Stomach (tissue), 9 donors: ENCODE results near the gene TRMO. TPM values are rescaled to one million over a fixed set of nuclear protein-coding genes. Genes with fewer than 3 reads are reported as not detected.
A peak's percentile ranks its signal among the peaks of the same experiment; 100 is the strongest.

Experiments
- DNase-seq, 2 donors: peaks; one replicate each; pipeline versions ENCODE4 v3.0.0 to v3.0.0-alpha.2; 2013 to 2019
- H3K27ac ChIP-seq, 5 donors: fragments of 200-600 bp in 4 of 5; sonication (generic) in 4 of 5; one replicate each; pipeline ENCODE4 v1.5.1; 2013 to 2019; ENCODE audit warnings: mild to moderate bottlenecking in 1 of 5, moderate library complexity in 1 of 5
- H3K27me3 ChIP-seq, 3 donors: fragments of 200-600 bp; sonication (generic); one replicate each; pipeline ENCODE4 v1.5.1; 2017 to 2019; ENCODE audit warnings: mixed run types in 1 of 3
- H3K36me3 ChIP-seq, 4 donors: fragments of 200-600 bp; sonication (generic); 1 replicate in 3 of 4; 2 replicates in 1 of 4; pipeline ENCODE4 v1.5.1; 2016 to 2019
- H3K4me1 ChIP-seq, 4 donors: fragments of 200-600 bp; sonication (generic); one replicate each; pipeline ENCODE4 v1.5.1; 2016 to 2019
- H3K4me3 ChIP-seq, 4 donors: fragments of 200-600 bp; sonication (generic) in 3 of 4; one replicate each; pipeline ENCODE4 v1.5.1; 2016 to 2019; ENCODE audit warnings: mild to moderate bottlenecking in 1 of 4
- H3K9me3 ChIP-seq, 4 donors: fragments of 200-600 bp; sonication (generic); one replicate each; pipeline ENCODE4 v1.5.1; 2016 to 2019
- EP300 ChIP-seq: sonication (generic); formaldehyde crosslinking; IDR thresholded peaks from one replicate; pipeline ENCODE4 v1.6.1; 2017; ENCODE audit warnings: antibody characterized with exemption
- POLR2A ChIP-seq, 4 donors: fragments of 450-650 bp; IDR thresholded peaks; one replicate each; pipeline ENCODE4 v1.6.1; 2016; ENCODE audit warnings: antibody characterized with exemption in 4 of 4, control low read depth in 2 of 4, mild to moderate bottlenecking in 1 of 4, moderate library complexity in 1 of 4
- POLR2AphosphoS5 ChIP-seq, 3 donors: sonication (generic); formaldehyde crosslinking; IDR thresholded peaks; one replicate each; pipeline ENCODE4 v1.6.1; 2016; ENCODE audit warnings: antibody characterized with exemption in 3 of 3
- WGBS, 5 donors: extraction: QIAGEN DNeasy Blood & Tissue Kit in 3 of 5; methylation state at CpG; one replicate each; pipeline versions ENCODE4 v1.1.5 to v1.1.7; 2013 to 2018; 5-methylcytosine and 5-hydroxymethylcytosine counted together
- intact Hi-C: fragments of 100-400 bp; cut with DNase I; formaldehyde crosslinking; loops from one replicate; pipeline ENCODE4 v1.15.1; 2023; ENCODE audit warnings: low total_unique reads
- polyA plus RNA-seq, 3 donors: library from polyadenylated mRNA; stranded (reverse); fragments of 200-250 nt; gene quantifications; one replicate each; pipeline ENCODE4 v1.2.3, GENCODE V29; 2013
- total RNA-seq, 5 donors: library from RNA; depleted of rRNA; stranded (reverse); fragments of >200 nt; gene quantifications; one replicate each; pipeline versions ENCODE4 v1.1.0 to v1.2.3, GENCODE V29; 2014 to 2016
- TF ChIP-seq, protein P1 (sequence below), 7 experiments: fragments of 450-650 bp in 4 of 7; fragments of 200-600 bp in 3 of 7; sonication (generic) in 3 of 7; IDR thresholded peaks; one replicate each; pipeline ENCODE4 v1.5.1; 2016 to 2019; ENCODE audit warnings: antibody characterized with exemption in 7 of 7, control low read depth in 2 of 7, mild to moderate bottlenecking in 1 of 7
- donor health status: healthy with polysubstance abuse.
- donor health status: Bipolar disorder and iron deficiency.
- donor health status: healthy.

Gene TRMO
- total and polyA plus RNA-seq, 8 donors, result 2.9 to 98.2 (median 10.4) TPM

DNA sequence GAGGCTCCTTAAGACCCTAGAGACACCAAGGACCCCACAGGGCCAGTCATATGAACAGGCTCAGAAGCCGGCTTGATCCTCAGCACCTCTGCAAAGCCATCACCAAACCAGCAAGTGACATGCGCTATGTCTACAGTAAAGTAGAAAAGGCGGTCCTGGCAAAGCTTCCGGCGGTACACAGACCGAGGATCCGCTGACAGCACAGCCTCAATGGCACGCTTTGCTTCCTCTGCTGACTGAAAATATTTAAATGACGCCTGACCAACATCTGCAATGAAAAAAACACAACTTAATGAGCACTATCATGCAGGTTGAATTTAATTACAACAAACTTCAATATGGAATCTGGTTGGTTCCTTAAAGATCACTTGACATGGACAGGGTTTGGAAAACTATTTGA, 17.6 kb downstream of the TRMO start:
- no peak for TF ChIP-seq EP300
- no peak for TF ChIP-seq POLR2AphosphoS5 (IDR thresholded peaks at IDR 0.05)
- TF ChIP-seq POLR2A (IDR thresholded peaks at IDR 0.05), result no peak
- TF ChIP-seq, protein P1, sequence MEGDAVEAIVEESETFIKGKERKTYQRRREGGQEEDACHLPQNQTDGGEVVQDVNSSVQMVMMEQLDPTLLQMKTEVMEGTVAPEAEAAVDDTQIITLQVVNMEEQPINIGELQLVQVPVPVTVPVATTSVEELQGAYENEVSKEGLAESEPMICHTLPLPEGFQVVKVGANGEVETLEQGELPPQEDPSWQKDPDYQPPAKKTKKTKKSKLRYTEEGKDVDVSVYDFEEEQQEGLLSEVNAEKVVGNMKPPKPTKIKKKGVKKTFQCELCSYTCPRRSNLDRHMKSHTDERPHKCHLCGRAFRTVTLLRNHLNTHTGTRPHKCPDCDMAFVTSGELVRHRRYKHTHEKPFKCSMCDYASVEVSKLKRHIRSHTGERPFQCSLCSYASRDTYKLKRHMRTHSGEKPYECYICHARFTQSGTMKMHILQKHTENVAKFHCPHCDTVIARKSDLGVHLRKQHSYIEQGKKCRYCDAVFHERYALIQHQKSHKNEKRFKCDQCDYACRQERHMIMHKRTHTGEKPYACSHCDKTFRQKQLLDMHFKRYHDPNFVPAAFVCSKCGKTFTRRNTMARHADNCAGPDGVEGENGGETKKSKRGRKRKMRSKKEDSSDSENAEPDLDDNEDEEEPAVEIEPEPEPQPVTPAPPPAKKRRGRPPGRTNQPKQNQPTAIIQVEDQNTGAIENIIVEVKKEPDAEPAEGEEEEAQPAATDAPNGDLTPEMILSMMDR (IDR thresholded peaks at IDR 0.05), result no peak
- Histone ChIP-seq H3K4me3 (no peak overlapping the region), H3K9me3 (no peaks in the 10 kb centered on the region), H3K36me3 (peaks cover 13 to 72% (median 66%) of the 10 kb centered on the region in 4 donors), H3K27me3 (no peaks in the 10 kb centered on the region), H3K4me1 (peaks cover 6 to 53% (median 27%) of the 10 kb centered on the region in 4 donors), H3K27ac (peak overlapping the region in 2 of 5 donors; percentile 55 to 76)
- no peak for DNase-seq
- 91 to 97% (median 93%) methylated on average over 9 of the region's 9 CpGs for WGBS, 5 donors
- intact Hi-C loops, result loop anchor here (5.0 kb wide), 1 partner anchor 192 kb away; no protein-coding TSS in a partner anchor

DNA sequence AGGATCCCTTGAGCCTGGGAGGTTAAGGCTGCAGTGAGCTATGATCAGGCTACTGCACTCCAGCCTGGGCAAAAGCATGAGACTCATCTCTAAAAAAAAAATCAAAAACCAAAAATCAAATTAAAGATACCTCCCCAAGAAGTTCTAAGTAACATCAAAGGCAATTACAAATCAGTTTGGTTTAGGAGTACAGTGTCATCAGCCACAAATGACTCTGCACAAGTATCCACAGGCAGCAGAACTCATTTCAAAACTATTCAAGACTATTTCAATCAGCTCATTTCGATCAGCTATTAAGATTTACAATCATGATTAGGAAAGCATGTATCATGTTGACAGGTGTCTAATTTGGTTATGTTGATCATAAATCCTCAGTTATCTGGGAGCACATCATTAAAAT, 19.1 kb downstream of the TRMO start:
- H3K27me3 ChIP-seq, result no peaks in the 10 kb centered on the region
- WGBS, 5 donors, result 76 to 96% (median 82%) methylated on average over 1 of the region's 1 CpG
- no peak overlapping the region for H3K27ac ChIP-seq
- no peak overlapping the region for H3K4me3 ChIP-seq
- no peak for DNase-seq
- no peak for TF ChIP-seq POLR2AphosphoS5 (IDR thresholded peaks at IDR 0.05)
- no peak for TF ChIP-seq EP300
- TF ChIP-seq POLR2A (IDR thresholded peaks at IDR 0.05), result no peak
- TF ChIP-seq, protein P1 (IDR thresholded peaks at IDR 0.05), result no peak
- intact Hi-C loops, result loop anchor here (5.0 kb wide), 1 partner anchor 191 kb away; no protein-coding TSS in a partner anchor
- H3K36me3 ChIP-seq, result peaks cover 11 to 60% (median 58%) of the 10 kb centered on the region in 4 donors
- no peaks in the 10 kb centered on the region for H3K9me3 ChIP-seq
- peaks cover 6 to 40% (median 21%) of the 10 kb centered on the region in 4 donors for H3K4me1 ChIP-seq

DNA sequence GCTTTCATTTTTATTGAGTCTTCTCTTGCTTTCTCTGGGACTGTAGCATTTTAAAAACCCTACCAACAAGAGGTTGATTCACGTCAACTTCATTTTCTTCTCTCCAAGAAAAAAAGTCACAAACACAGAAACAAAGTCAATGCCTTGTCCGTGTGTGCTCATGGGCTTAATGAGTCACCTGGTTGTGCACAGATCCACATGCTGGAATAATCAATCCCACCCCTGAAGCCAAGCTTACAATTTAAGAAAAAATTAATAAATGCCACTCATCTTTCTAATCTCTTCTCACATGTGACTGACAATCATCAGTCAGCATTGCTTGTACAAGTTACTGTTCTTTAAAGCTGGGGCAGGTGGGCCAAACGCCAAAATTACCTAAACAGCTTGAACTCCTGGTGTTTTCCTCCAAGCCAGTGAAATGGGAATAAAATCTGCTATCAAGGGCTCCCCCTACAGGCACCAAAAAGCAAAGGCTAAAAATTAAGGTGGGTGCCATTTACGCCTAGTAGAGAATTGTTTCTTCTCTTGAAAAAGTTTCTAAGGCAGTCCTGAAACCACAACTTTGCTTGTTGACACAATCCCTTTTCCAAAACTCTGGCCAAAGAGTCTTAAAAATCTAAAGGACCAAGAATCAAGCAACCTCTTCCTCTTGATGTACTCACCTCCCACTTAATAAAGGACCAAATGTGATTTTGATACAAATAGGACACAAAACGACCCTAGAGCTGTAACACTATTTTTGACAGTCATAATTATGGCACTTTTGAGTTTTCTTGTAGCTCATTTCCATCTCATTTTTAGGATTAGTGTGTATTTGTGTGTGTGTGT, 21.3 kb downstream of the TRMO start:
- no peak for TF ChIP-seq POLR2AphosphoS5 (IDR thresholded peaks at IDR 0.05)
- TF ChIP-seq, protein P1 (IDR thresholded peaks at IDR 0.05), result peak in 5 of 7 experiments; percentile 45 to 72 (median 54)
- no peak for TF ChIP-seq POLR2A (IDR thresholded peaks at IDR 0.05)
- no peak for TF ChIP-seq EP300
- Histone ChIP-seq H3K36me3 (peaks cover 8 to 64% (median 54%) of the 10 kb centered on the region in 4 donors), H3K4me3 (no peak overlapping the region), H3K27me3 (no peaks in the 10 kb centered on the region), H3K9me3 (no peaks in the 10 kb centered on the region), H3K27ac (no peak overlapping the region), H3K4me1 (peaks cover 0 to 20% (median 7%) of the 10 kb centered on the region in 4 donors)
- peak in 1 of 2 donors; percentile 75 for DNase-seq
- 36 to 43% (median 41%) methylated on average over 5 of the region's 5 CpGs for WGBS, 5 donors
- intact Hi-C loops, result loop anchor here (5.0 kb wide), 1 partner anchor 189 kb away; no protein-coding TSS in a partner anchor

DNA sequence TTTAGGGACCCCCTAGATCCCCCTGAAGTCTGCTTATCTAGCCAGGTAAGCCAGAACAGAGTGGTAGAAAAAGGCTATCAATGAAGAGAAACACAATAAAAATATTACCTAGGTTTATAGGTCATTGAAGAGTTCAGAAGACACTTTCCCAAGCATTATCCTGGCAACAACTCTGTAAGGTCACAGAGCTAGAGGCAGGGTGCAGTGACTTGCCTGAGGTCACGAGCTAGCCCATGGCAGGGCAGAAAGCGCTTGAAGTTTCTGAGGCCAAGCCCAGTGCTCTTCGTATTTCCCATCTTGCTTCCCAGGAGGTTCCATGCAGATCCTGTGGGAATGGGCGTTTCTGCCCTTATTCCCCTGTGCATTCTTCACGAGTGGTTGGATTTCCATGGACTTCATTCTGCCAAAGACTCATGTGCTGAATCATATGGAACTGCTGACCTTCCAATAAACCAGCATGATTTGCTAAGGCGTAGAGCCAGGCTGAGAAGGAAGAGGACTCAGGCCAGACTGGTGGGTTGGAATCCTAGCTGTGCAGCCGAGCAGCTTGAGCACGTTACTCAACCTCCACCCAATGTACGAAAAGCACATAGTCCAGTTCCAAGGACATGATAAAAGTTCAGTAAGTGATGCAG, 22.1 kb downstream of the TRMO start:
- H3K9me3 ChIP-seq, result no peaks in the 10 kb centered on the region
- TF ChIP-seq, protein P1 (IDR thresholded peaks at IDR 0.05), result no peak
- no peak for TF ChIP-seq POLR2AphosphoS5 (IDR thresholded peaks at IDR 0.05)
- TF ChIP-seq EP300, result no peak
- TF ChIP-seq POLR2A (IDR thresholded peaks at IDR 0.05), result no peak
- WGBS, 5 donors, result 83 to 94% (median 86%) methylated on average over 6 to 9 of the region's 9 CpGs
- DNase-seq, result no peak
- intact Hi-C loops, result loop anchor here (5.0 kb wide), 1 partner anchor 188 kb away; no protein-coding TSS in a partner anchor
- no peak overlapping the region for H3K27ac ChIP-seq
- peaks cover 0 to 17% (median 4%) of the 10 kb centered on the region in 4 donors for H3K4me1 ChIP-seq
- no peaks in the 10 kb centered on the region for H3K27me3 ChIP-seq
- no peak overlapping the region for H3K4me3 ChIP-seq
- H3K36me3 ChIP-seq, result peaks cover 8 to 64% (median 56%) of the 10 kb centered on the region in 4 donors
